ENCODE results near the gene EIF3A.

The EIF3A gene

GRCh38 chr10:119041326-119041725 lies 39.3 kb downstream of the EIF3A start:
- peaks cover 4% of the 10 kb centered on the region; the same call in 1 of the 2 replicates for H3F3A ChIP-seq (ENCODE audit: insufficient read depth, low read length)
- no peaks in the 10 kb centered on the region for H3K27me3 ChIP-seq (ENCODE audit: insufficient read depth, low read length)
- TF ChIP-seq EZH2 (IDR thresholded peaks at IDR 0.05; ENCODE audit: borderline replicate concordance, low read length): no peak
- H3K9me2 ChIP-seq (ENCODE audit: low read depth, low read length): no peaks in the 10 kb centered on the region
- no peak overlapping the region for H3K4me2 ChIP-seq (ENCODE audit: low read length)
- no peak overlapping the region for H3K4me3 ChIP-seq (ENCODE audit: low read depth, low read length, poor library complexity, severe bottlenecking)
- H4K20me1 ChIP-seq (ENCODE audit: insufficient read depth, low read length): no peaks in the 10 kb centered on the region
- no peak overlapping the region for H3K27ac ChIP-seq (ENCODE audit: low read depth, low read length, poor library complexity, severe bottlenecking)
- no peaks in the 10 kb centered on the region for H3K9me3 ChIP-seq (ENCODE audit: low read length)
- H3K79me2 ChIP-seq (ENCODE audit: insufficient read depth, low read length): peaks cover 4% of the 10 kb centered on the region
- no peak overlapping the region for H3K9ac ChIP-seq (ENCODE audit: low read length)
- no peaks in the 10 kb centered on the region for H3K4me1 ChIP-seq (ENCODE audit: insufficient read depth, low read length, severe bottlenecking)
- H2AFZ ChIP-seq (ENCODE audit: low read length): no peak overlapping the region
- H3K36me3 ChIP-seq (ENCODE audit: insufficient read depth, low read length): peaks cover 99% of the 10 kb centered on the region

GRCh38 chr10:119039161-119039560 lies 41.5 kb downstream of the EIF3A start:
- Histone ChIP-seq H3K36me3 (ENCODE audit: insufficient read depth, low read length) (peaks cover 94% of the 10 kb centered on the region), H3K27me3 (ENCODE audit: insufficient read depth, low read length) (no peaks in the 10 kb centered on the region)

GRCh38 chr10:119031496-119032059 lies 49.0 kb downstream of the EIF3A start:
- H3K4me3 ChIP-seq (ENCODE audit: low read depth, low read length, poor library complexity, severe bottlenecking): peak overlapping the region; percentile 57

More at GRCh38 chr10:119039161-119039560, 41.5 kb downstream of the EIF3A start:
- TF ChIP-seq CTCF (IDR thresholded peaks at IDR 0.05; ENCODE audit: low read length) (no peak), EZH2 (IDR thresholded peaks at IDR 0.05; ENCODE audit: borderline replicate concordance, low read length) (no peak)
- Histone ChIP-seq H4K20me1 (ENCODE audit: insufficient read depth, low read length) (no peaks in the 10 kb centered on the region), H3K9me2 (ENCODE audit: low read depth, low read length) (no peaks in the 10 kb centered on the region), H3K4me2 (ENCODE audit: low read length) (no peak overlapping the region), H3F3A (ENCODE audit: insufficient read depth, low read length) (peaks cover 10% of the 10 kb centered on the region; the same call in 1 of the 2 replicates), H3K4me1 (ENCODE audit: insufficient read depth, low read length, severe bottlenecking) (no peaks in the 10 kb centered on the region), H3K4me3 (ENCODE audit: low read depth, low read length, poor library complexity, severe bottlenecking) (no peak overlapping the region), H2AFZ (ENCODE audit: low read length) (no peak overlapping the region), H3K79me2 (ENCODE audit: insufficient read depth, low read length) (peaks cover 4% of the 10 kb centered on the region), H3K9me3 (ENCODE audit: low read length) (no peaks in the 10 kb centered on the region), H3K9ac (ENCODE audit: low read length) (no peak overlapping the region), H3K27ac (ENCODE audit: low read depth, low read length, poor library complexity, severe bottlenecking) (no peak overlapping the region)

More at GRCh38 chr10:119031496-119032059, 49.0 kb downstream of the EIF3A start:
- H4K20me1 ChIP-seq (ENCODE audit: insufficient read depth, low read length): no peaks in the 10 kb centered on the region
- no peak overlapping the region for H3K27ac ChIP-seq (ENCODE audit: low read depth, low read length, poor library complexity, severe bottlenecking)
- H2AFZ ChIP-seq (ENCODE audit: low read length): no peak overlapping the region
- H3K9me3 ChIP-seq (ENCODE audit: low read length): no peaks in the 10 kb centered on the region
- peaks cover 25% of the 10 kb centered on the region for H3K4me1 ChIP-seq (ENCODE audit: insufficient read depth, low read length, severe bottlenecking)
- peak overlapping the region; percentile 22; the same call in 1 of the 2 replicates for H3K9ac ChIP-seq (ENCODE audit: low read length)
- H3K79me2 ChIP-seq (ENCODE audit: insufficient read depth, low read length): no peaks in the 10 kb centered on the region
- H3K4me2 ChIP-seq (ENCODE audit: low read length): peak overlapping the region; percentile 82
- H3K9me2 ChIP-seq (ENCODE audit: low read depth, low read length): no peaks in the 10 kb centered on the region
- TF ChIP-seq CTCF (IDR thresholded peaks at IDR 0.05; ENCODE audit: low read length) (no peak), EZH2 (IDR thresholded peaks at IDR 0.05; ENCODE audit: borderline replicate concordance, low read length) (no peak)
- H3F3A ChIP-seq (ENCODE audit: insufficient read depth, low read length): peaks cover 17% of the 10 kb centered on the region; the same call in 1 of the 2 replicates
- no peaks in the 10 kb centered on the region for H3K27me3 ChIP-seq (ENCODE audit: insufficient read depth, low read length)
- H3K36me3 ChIP-seq (ENCODE audit: insufficient read depth, low read length): peaks cover 43% of the 10 kb centered on the region
